ENCODE measurements around the gene RFT1.
"Not testable (repeated sequence)": the region's sequence is repeated elsewhere in the genome, so short reads cannot be mapped to it uniquely, and the experiment has no call there.

RFT1 gene

DNA sequence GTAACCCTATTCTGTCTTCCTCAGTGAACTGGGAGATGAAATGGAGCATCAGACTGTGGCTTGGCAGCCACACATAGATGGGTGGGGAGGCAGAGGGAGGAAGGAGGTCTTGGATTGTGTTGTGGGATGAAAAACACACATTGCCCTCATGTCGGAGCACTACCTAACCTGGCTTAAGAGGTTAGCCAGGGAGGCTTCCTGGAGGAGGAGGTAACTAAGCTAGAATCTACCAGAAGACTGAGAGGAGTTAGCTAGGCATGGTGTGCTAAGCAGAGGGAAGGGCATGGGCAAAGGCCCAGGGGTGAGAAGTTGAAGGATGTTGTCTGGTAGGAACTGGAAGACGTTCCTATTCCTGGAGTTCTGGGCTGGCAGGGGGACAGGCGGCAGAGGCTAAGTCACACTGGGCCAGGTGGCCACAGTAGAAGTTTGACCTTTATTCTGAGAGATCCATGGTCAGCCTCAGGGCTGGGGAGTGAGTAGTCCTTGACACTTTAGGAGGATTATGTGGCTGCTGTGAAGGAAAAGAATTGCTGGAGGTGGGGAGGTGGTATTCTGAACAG lies 23.1 kb upstream of the RFT1 start:
- H3K4me1 ChIP-seq (ENCODE audit: insufficient read depth, low read length), result 0 out of 2 replicates have a peak, but pooled peaks cover 3% of the 10 kb centered on the region
- H3K36me3 ChIP-seq (ENCODE audit: insufficient read depth, low read depth, low read length), result no peaks in the 10 kb centered on the region
- no peaks in the 10 kb centered on the region for H3K9me3 ChIP-seq (ENCODE audit: insufficient read depth, low read depth, low read length)
- H3K27ac ChIP-seq (ENCODE audit: low read length), result no peak overlapping the region
- no peak overlapping the region for H3K4me3 ChIP-seq (ENCODE audit: low read length)
- H3K27me3 ChIP-seq (ENCODE audit: insufficient read depth, low read length), result peaks cover 9% of the 10 kb centered on the region
- no peak overlapping the region for H3K9ac ChIP-seq (ENCODE audit: low read depth, low read length)

DNA sequence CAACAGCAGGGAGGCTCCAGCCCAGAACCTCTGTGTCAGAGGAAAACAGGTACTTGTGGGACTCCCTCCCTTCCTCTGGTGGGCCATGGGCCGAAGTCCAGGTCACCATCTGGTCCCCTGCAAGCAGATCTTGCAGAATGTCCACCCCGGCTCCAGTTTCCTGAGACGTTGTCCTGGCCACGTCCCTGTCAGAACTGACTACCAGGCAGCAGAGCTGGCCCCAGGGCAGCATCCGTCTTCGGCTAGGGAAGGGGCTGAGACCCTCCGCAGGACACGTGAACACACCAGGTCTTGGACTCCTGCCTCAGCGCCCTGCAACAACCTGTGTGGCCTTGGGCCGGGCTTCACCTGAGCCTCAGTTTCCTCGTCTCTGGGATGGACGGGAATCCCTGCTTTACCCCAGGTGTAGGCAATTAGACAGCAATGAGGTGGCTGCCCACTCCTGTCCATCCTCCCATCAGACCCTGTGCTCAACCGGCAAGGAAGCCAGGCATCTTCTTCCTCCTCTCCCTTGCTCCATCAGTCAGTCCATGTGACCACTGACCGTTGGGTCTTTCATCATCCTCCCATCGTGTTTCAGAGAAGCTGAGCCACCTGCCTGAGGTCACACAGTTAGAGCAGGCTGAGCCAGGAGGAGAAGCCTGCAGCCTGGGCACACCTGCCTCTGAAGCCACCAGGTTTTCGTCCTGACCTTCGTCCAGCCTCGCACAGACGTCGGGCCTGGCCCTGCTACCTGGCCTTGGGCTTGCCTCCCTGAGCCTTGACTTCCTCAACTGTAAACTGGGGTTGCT lies 21.8 kb upstream of the RFT1 start:
- Histone ChIP-seq H3K4me1 (ENCODE audit: insufficient read depth, low read length) (0 out of 2 replicates have a peak, but pooled peaks cover under 1% of the 10 kb centered on the region), H3K36me3 (ENCODE audit: insufficient read depth, low read depth, low read length) (no peaks in the 10 kb centered on the region), H3K9ac (ENCODE audit: low read depth, low read length) (no peak overlapping the region), H3K9me3 (ENCODE audit: insufficient read depth, low read depth, low read length) (no peaks in the 10 kb centered on the region), H3K27me3 (ENCODE audit: insufficient read depth, low read length) (peaks cover 5% of the 10 kb centered on the region), H3K27ac (ENCODE audit: low read length) (no peak overlapping the region), H3K4me3 (ENCODE audit: low read length) (no peak overlapping the region)

DNA sequence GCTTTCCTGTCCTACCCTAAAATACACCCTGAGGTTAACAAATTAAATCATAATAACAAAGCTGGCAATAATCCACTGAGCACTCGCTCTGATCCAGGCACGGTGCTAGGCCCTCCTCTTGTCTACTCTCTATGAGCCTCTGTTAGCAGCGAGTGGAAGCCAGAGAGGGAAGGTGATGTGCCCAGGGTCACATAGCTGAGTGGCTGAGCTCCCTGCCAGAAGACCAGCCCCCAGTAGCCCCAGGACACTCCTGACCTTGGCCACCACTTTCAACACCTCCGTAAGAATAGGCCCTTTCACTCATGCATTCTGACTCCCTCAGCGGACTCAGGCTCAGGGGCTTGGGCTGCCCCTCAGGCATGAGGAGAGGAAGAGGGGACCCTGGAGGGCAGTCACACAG lies 21.2 kb upstream of the RFT1 start:
- no peak overlapping the region for H3K4me3 ChIP-seq (ENCODE audit: low read length)
- no peak overlapping the region for H3K27ac ChIP-seq (ENCODE audit: low read length)
- H3K4me1 ChIP-seq (ENCODE audit: insufficient read depth, low read length), result no peaks in the 10 kb centered on the region
- H3K27me3 ChIP-seq (ENCODE audit: insufficient read depth, low read length), result no peaks in the 10 kb centered on the region
- no peaks in the 10 kb centered on the region for H3K9me3 ChIP-seq (ENCODE audit: insufficient read depth, low read depth, low read length)
- no peaks in the 10 kb centered on the region for H3K36me3 ChIP-seq (ENCODE audit: insufficient read depth, low read depth, low read length)
- no peak overlapping the region for H3K9ac ChIP-seq (ENCODE audit: low read depth, low read length)

DNA sequence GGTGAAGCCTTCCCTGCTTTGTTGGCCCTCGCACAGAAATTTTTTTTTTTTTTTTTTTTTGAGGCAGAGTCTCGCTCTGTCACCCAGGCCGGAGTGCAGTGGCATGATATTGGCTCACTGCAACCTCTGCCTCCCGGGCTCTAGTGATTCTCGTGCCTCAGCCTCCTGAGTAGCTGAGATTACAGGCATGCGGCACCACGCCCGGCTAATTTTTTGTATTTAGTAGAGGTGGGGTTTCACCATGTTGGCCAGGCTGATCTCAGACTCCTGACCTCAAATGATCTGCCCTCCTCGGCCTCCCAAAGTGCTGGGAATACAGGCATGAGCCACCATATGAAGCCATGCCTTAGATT lies 20.8 kb upstream of the RFT1 start:
- H3K27ac ChIP-seq (ENCODE audit: low read length); H3K4me1 ChIP-seq (ENCODE audit: insufficient read depth, low read length); H3K9me3 ChIP-seq (ENCODE audit: insufficient read depth, low read depth, low read length); H3K36me3 ChIP-seq (ENCODE audit: insufficient read depth, low read depth, low read length); H3K27me3 ChIP-seq (ENCODE audit: insufficient read depth, low read length); H3K9ac ChIP-seq (ENCODE audit: low read depth, low read length); H3K4me3 ChIP-seq (ENCODE audit: low read length): not testable (repeated sequence)

DNA sequence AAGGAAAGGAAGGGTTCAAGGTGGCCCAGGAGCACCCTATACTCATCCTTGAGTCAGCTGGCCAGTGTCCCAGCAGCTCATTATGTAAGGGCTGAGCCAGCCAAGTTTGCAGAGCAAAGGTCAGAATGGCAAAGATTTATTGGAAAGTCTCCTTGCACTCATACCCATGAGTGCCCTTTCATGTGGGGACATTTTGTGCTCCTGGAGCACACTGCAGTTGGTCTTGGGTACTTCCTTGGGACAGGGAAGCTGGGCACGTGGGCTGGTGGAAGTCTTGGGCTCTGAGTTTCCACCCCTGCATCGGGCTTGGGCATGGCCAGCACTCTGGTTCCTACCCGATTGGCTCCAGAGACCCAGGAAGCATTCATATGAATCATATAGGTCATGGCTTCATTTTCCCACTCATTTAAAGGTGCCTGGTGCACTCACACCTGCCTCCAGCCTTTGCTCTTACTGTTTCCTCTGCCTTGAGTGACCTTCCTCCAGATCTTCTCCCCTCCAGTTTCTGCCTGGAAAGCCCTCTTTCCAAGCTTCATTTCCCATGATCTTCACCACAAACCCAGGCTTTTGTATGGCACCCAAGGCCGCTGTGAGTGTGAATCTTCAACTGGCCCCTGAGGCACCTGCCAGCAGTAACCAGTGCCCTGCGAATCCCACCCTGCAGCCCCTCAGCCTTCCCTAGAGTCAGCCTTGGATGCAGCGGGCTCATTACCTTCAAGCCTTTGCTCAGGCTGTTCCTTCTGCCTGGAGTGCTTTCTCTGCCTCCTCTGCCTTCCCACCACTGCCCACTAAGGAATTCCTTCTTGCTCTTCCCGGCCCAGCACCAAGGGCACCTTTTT lies 20.2 kb upstream of the RFT1 start:
- Histone ChIP-seq H3K4me3 (ENCODE audit: low read length) (no peak overlapping the region), H3K36me3 (ENCODE audit: insufficient read depth, low read depth, low read length) (no peaks in the 10 kb centered on the region), H3K9me3 (ENCODE audit: insufficient read depth, low read depth, low read length) (no peaks in the 10 kb centered on the region), H3K27ac (ENCODE audit: low read length) (no peak overlapping the region), H3K27me3 (ENCODE audit: insufficient read depth, low read length) (no peaks in the 10 kb centered on the region), H3K4me1 (ENCODE audit: insufficient read depth, low read length) (no peaks in the 10 kb centered on the region), H3K9ac (ENCODE audit: low read depth, low read length) (no peak overlapping the region)

DNA sequence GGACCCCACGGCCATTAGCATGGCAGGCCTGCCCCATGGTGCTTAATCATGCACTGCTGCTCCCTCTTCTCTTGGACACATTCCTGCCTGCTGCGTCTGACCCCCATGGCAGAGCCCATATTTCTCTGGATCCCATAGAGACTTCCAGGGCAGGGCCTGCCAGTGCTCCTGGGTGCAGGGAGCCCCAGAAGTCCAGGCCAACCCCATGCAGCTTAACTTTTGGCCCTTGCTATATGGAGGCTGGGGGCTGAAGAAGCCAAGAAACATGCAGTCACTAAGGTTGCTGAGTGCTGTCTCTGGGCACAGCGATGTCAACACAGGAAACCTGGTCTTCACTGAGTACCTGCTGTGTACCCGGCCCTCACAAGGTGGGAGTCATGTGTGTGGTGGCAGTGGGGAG lies 19.5 kb upstream of the RFT1 start:
- Histone ChIP-seq H3K36me3 (ENCODE audit: insufficient read depth, low read depth, low read length) (no peaks in the 10 kb centered on the region), H3K9me3 (ENCODE audit: insufficient read depth, low read depth, low read length) (no peaks in the 10 kb centered on the region), H3K4me3 (ENCODE audit: low read length) (no peak overlapping the region), H3K27ac (ENCODE audit: low read length) (no peak overlapping the region), H3K27me3 (ENCODE audit: insufficient read depth, low read length) (no peaks in the 10 kb centered on the region), H3K4me1 (ENCODE audit: insufficient read depth, low read length) (no peaks in the 10 kb centered on the region), H3K9ac (ENCODE audit: low read depth, low read length) (no peak overlapping the region)

DNA sequence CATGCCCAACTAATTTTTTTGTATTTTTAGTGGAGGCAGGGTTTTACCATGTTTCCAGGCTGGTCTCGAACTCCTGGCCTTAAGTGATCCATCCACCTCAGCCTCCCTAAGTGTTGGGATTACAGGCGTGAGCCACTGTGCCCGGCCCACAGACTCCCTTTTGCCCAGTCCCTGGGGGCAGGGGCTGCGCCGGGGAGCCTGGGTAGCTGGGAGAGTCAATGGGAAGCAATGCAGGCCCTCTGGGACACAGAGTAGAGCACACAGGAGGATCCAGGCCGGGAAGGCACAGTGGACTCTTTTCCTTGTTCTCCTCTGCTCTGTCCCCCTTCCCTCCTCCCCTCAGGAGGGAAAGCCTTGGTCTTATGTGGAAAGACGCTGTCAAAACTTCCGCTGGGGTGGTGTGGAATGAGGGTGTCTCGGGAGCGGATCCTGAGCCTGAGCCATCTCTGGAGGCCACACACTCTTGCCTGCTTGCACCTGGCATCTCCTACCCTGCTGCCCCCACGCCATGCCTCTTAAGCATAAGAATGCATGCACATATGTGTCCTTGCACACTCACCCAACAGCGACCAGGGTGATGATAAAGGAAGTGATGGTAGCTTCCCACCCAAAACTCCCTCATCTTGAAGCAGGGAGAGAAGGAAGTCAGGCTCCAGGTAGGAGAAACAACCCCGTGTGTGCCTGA lies 18.9 kb upstream of the RFT1 start:
- Histone ChIP-seq H3K9me3 (ENCODE audit: insufficient read depth, low read depth, low read length) (no peaks in the 10 kb centered on the region), H3K4me3 (ENCODE audit: low read length) (no peak overlapping the region), H3K27me3 (ENCODE audit: insufficient read depth, low read length) (no peaks in the 10 kb centered on the region), H3K36me3 (ENCODE audit: insufficient read depth, low read depth, low read length) (no peaks in the 10 kb centered on the region), H3K27ac (ENCODE audit: low read length) (no peak overlapping the region), H3K4me1 (ENCODE audit: insufficient read depth, low read length) (no peaks in the 10 kb centered on the region), H3K9ac (ENCODE audit: low read depth, low read length) (no peak overlapping the region)

DNA sequence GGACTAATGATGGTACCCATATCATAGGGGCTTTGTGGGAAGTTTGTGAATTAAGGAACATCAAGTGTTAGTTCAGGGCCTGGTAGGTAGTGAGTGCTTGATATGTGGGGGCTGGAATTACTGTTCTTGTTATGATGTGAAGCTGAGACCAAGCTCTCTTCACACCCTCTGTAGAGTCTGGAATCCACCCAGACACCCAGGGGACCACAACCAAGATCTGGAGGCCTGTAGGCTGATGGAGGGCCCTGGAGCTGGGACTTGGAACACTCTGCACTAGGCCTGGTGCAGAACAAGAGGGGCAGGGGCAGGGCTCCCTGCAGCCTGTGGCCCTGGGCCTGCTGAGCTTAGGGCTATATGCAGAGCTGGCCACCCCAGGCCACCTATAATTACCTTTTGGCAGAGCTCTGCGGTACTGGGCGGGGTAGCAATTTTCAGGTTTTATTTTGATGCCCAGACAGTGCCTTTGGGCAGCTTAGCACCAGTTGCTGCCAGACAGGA lies 17.7 kb upstream of the RFT1 start:
- H3K4me3 ChIP-seq (ENCODE audit: low read length), result no peak overlapping the region
- H3K9ac ChIP-seq (ENCODE audit: low read depth, low read length), result no peak overlapping the region
- H3K36me3 ChIP-seq (ENCODE audit: insufficient read depth, low read depth, low read length), result no peaks in the 10 kb centered on the region
- H3K4me1 ChIP-seq (ENCODE audit: insufficient read depth, low read length), result no peaks in the 10 kb centered on the region
- no peak overlapping the region for H3K27ac ChIP-seq (ENCODE audit: low read length)
- no peaks in the 10 kb centered on the region for H3K27me3 ChIP-seq (ENCODE audit: insufficient read depth, low read length)
- no peaks in the 10 kb centered on the region for H3K9me3 ChIP-seq (ENCODE audit: insufficient read depth, low read depth, low read length)

- Histone ChIP-seq H3K9ac (ENCODE audit: low read depth, low read length) (no peak overlapping the region), H3K27me3 (ENCODE audit: insufficient read depth, low read length) (no peaks in the 10 kb centered on the region), H3K9me3 (ENCODE audit: insufficient read depth, low read depth, low read length) (no peaks in the 10 kb centered on the region), H3K4me3 (ENCODE audit: low read length) (no peak overlapping the region), H3K27ac (ENCODE audit: low read length) (no peak overlapping the region), H3K36me3 (ENCODE audit: insufficient read depth, low read depth, low read length) (no peaks in the 10 kb centered on the region), H3K4me1 (ENCODE audit: insufficient read depth, low read length) (no peaks in the 10 kb centered on the region)
Measured at GRCh38 chr3:53147151-53147902, 17.1 kb upstream of the RFT1 start.

DNA sequence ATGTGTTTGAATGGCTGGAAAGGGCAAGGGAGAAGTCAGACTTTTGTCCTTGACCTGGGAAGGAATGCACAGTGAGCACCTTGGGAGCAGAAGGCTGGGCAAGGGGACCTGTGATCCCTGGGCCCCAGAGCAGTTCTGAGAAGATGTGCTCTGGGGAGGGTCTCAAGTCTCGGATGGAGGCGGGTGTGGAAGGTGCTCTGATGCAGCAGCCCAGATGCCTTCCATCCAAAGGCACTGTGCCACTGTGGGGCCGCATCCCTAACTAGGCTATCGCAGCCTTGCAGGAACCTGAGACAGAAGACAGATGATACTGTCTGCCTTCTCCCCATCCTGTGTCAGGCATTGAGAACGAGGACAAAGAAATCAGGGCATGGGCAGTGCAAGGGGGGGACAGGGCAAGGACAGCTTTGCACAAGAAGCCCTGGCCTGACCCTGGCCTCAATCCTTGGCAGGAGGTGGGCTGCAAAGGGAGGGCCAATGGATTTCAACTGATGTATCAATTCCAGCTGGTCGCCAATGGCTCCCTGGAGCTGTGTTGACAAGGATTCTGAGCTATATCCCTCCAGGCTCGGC lies 16.2 kb upstream of the RFT1 start:
- H3K4me3 ChIP-seq (ENCODE audit: low read length), result no peak overlapping the region
- H3K27me3 ChIP-seq (ENCODE audit: insufficient read depth, low read length), result no peaks in the 10 kb centered on the region
- no peak overlapping the region for H3K27ac ChIP-seq (ENCODE audit: low read length)
- H3K4me1 ChIP-seq (ENCODE audit: insufficient read depth, low read length), result no peaks in the 10 kb centered on the region
- no peak overlapping the region for H3K9ac ChIP-seq (ENCODE audit: low read depth, low read length)
- H3K9me3 ChIP-seq (ENCODE audit: insufficient read depth, low read depth, low read length), result no peaks in the 10 kb centered on the region
- no peaks in the 10 kb centered on the region for H3K36me3 ChIP-seq (ENCODE audit: insufficient read depth, low read depth, low read length)

- Histone ChIP-seq H3K9me3 (ENCODE audit: insufficient read depth, low read depth, low read length) (no peaks in the 10 kb centered on the region), H3K4me3 (ENCODE audit: low read length) (no peak overlapping the region), H3K27ac (ENCODE audit: low read length) (no peak overlapping the region), H3K36me3 (ENCODE audit: insufficient read depth, low read depth, low read length) (no peaks in the 10 kb centered on the region), H3K4me1 (ENCODE audit: insufficient read depth, low read length) (no peaks in the 10 kb centered on the region), H3K27me3 (ENCODE audit: insufficient read depth, low read length) (no peaks in the 10 kb centered on the region), H3K9ac (ENCODE audit: low read depth, low read length) (no peak overlapping the region)
Measured at GRCh38 chr3:53145713-53146080, 15.5 kb upstream of the RFT1 start.
